ENCODE results near the gene ARL10.

DNA sequence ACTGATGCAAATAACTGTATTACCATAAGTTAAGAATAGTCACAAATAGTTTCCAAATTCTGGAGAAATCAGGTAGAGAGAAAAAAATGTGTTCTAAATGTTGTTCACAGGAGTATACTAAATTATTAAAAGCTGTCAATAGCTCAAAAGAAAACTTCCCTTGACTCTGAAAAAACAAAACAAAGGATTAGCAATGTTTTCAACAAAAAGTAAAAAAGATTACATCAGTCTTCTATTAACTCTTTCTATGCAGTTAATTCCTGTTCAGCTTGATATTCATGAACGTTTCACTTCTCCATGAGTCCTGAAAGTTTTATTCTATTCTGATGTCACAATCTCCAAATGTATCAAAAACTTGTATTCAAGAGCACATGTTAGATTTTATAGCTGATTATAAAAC, 60.5 kb downstream of the ARL10 start:
- TF ChIP-seq, protein P1, sequence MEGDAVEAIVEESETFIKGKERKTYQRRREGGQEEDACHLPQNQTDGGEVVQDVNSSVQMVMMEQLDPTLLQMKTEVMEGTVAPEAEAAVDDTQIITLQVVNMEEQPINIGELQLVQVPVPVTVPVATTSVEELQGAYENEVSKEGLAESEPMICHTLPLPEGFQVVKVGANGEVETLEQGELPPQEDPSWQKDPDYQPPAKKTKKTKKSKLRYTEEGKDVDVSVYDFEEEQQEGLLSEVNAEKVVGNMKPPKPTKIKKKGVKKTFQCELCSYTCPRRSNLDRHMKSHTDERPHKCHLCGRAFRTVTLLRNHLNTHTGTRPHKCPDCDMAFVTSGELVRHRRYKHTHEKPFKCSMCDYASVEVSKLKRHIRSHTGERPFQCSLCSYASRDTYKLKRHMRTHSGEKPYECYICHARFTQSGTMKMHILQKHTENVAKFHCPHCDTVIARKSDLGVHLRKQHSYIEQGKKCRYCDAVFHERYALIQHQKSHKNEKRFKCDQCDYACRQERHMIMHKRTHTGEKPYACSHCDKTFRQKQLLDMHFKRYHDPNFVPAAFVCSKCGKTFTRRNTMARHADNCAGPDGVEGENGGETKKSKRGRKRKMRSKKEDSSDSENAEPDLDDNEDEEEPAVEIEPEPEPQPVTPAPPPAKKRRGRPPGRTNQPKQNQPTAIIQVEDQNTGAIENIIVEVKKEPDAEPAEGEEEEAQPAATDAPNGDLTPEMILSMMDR (IDR thresholded peaks at IDR 0.05) = no peak
- no peak for TF ChIP-seq EZH2 (IDR thresholded peaks at IDR 0.05; ENCODE audit: borderline replicate concordance, insufficient read depth, low read depth, low read length, poor library complexity, severe bottlenecking)
